ENCODE data around the gene ABL2.
A peak's percentile ranks its signal among the peaks of the same experiment; 100 is the strongest.
"Not testable (repeated sequence)": the region's sequence is repeated elsewhere in the genome, so short reads cannot be mapped to it uniquely, and the experiment has no call there.

Gene ABL2

DNA sequence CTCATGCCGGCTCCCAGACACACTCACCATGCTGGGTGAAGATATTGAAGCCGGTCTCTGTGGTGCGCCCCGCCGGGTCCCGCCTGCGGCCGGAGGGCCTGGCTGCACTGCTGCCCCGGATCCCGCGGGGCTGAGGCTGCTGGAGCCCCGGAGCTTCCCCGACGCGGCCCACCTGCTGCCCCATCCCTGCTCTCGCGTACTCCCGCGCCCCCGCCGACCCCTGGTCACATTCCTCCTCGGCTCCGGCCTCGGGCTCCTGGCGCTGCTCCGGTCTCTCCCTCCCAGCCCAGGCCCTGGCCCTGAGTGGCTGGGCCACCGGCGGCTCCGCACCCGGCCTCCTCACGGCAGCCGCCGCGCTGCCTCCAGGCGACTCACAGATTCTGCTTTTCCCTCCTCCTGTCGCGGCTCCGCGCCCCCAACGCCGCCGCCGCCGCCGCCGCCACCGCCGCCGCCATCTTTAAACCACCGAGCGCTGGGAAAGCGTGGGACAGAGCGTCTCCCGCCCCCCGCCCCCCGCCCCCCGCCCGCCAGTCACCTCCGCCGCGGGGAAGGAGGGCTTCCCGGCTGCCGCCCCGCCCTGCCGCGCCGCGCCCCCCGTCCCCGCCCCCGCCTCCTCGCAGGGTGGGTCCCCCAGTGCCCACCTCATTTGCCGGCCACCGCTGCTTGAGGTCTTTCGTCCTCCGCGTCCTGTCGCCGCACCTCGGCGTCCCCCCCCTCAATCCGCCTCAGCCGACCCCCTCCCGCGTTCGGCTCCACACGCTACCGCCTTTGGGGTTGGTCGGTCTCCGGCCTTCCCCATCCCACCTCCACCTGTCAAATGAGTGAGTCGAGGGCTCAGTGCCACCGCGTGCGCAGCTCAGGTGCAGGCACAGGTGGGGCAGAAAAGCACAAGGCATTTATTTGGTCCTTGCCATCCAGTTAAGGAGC is at the start of gene ABL2:
TSS of gene ABL2 (minus strand) at position 464 of the 927 bp plus-strand sequence. CDS start at position 184, 280 bp downstream.
- peak; percentile 53 to 68 for DNase-seq

DNA sequence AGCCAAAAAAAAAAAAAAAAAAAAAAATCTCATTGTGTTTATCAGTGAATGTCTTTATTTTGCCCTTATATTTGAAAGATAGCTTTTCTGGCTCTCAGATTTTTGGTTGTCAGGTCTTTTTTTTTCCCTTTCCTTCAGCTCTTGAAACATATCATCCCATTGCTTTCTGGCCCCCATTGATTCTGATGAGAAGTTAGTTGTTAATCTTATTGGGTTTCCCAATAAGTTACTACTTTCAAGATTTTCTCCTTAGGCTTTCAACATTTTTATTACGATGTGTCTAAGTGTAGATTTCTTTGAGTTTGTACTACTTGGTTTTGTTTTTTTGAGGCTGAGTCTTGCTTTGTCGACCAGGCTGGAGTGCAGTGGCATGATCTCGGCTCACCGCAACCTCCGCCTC is 49.4 kb upstream of the ABL2 start:
- no peak for DNase-seq

DNA sequence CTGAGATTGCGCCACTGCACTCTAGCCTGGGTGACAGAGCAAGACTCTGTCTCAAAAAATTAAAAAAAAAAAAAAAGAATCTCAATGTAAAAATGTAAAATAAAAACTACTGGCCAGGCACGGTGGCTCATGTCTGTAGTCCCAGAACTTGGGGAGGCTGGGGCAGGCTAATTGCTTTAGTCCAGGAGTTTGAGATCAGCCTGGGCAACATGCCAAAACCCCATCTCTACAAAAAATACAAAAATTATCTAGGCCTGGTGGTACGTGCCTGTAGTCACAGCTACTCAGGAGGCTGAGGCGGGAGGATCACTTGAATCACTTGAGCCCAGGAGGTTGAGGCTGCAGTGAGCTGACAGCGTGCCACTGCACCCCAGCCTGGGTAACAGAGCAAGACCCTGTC is 44.9 kb upstream of the ABL2 start:
- not testable (repeated sequence) for DNase-seq

DNA sequence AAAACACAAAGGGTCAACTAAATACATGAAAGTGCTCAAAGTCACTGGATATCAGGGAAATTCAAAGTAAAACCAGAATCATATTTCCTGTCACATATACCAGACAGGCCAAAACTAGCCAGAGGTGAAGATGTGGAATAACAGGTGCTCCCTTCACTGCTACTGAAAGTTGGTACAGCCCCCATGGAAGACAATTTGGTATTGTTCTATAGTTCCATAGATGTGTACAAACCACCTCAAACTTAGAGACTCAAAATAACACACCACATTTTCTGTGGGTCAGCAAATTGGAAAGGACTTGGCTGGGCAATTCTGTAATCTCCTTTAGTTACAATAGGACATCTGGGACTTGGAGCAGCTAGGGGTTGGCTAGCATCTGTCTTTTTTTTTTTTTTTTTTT is 39.6 kb upstream of the ABL2 start:
- no peak for DNase-seq

DNA sequence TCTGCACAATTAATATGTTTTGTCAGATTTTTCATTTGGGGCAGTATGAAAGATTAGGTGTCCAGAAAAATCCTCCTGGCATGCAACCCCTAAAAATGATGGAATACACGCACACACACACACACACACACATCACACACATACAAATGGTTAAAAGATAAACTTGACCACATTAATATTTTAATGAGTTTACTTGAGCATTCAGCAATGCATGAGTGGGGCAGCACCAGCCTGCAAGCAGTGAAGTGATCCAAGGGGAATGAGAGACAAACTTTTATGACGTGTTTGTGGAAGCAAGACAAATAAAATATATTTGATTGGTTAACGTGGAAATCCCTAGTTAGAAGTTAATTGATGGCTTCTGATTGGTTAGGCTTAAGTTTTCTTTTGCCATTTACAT is 35.0 kb upstream of the ABL2 start:
- no peak for DNase-seq

DNA sequence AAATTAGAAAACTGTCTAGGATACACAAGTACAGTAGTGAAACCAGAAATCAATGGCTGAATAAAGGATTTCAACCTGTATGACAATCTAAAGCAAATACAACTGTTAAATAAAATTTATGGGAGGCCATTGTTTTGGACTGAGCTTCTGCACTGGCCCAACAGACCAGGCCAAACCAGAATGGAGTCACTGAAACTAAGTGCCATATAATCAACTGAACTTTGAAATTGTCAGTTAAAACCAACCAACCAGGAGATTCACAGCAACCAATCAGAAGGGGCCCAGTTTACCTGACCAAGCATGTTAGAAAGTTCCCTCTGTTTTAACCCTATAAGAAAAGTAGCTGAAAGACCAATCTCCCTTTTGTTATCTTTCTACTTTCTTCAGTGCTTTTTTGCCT is 33.6 kb upstream of the ABL2 start:
- DNase-seq, result no peak

DNA sequence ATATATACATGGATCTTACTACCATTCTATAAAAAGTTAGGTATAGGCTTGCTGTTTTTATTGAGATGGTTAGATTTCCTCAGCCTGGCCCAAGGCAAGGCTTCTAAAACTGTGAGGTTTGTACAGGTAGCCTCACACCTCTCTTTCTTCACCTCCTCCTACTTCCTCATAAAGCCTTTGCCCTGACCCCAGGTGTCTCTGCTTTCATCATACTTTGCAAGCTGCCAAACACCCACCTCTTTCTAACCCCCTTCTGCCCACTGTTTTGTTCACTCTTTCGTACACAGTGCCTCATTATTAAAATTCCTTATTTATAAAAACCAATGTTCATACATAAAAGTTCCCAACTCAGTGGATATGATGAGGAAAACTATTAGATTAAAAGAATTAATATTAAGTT is 32.7 kb upstream of the ABL2 start:
- no peak for DNase-seq

DNA sequence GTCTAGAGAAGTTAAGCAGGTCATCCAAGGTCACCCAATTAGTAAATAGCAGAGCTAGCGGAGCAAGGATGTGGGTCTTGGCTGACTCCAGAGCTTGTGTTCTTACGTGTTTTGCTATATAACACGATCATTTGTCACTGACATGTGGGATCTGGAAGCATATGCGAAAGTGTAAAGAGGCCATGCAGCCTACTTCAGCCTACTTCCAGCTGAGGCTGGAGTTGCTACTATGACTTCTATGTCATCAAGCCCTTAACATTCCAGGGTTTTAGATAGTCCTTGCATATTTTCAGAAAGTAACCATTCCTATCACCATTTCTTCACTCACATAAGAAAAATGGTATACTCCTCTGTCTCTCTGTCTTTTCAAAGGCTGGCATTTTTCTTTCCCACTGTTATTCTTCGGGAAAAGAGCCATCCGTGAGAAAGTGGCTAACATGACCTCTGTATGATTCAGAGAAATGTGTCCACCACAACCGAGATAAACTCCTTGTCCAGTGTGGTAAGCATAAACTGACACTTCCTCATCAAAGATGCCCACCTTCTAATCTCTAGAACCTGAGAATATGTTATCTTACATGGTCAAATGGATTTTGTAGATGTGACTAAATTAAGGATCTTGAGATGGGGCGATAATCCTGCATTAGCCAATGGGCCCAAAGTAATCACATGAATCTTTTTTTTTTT is 24.0 kb upstream of the ABL2 start:
- no peak for DNase-seq

DNA sequence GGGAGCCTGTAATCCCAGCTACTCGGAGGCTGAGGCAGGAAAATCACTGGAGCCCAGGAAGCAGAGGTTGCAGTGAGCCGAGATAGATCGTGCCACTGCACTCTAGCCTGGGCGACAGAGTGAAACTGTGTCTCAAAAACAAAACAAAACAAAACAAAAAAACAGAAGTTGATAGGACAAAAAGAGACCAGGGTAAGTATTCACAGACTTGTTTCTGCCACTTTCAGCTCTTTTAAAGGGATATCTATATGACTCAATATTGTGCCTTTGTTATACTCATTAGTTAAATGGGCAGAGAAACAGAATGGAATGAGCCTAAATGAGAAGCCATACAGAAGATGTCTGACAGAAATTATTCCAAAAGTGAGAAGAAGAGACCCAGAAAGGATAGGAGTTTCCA is 23.1 kb upstream of the ABL2 start:
- no peak for DNase-seq

DNA sequence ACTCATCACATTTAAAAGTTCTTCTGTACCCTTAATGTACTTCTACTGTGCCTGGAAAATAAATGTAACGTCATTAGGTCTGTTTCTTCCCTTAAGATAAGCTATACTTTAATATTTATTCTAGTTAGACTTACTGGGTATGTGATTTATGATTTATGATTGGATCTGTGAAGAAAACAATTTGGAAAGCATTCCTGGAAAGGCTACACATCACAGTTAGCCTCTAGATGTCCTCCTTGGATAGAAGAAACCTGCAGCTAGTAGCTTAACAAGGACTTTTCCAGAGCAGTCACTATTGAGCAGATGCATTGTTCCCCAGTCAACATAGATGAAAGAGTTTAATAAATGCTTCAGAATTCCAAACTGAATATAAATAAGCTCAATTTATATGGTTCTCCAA is 22.2 kb upstream of the ABL2 start:
- no peak for DNase-seq

DNA sequence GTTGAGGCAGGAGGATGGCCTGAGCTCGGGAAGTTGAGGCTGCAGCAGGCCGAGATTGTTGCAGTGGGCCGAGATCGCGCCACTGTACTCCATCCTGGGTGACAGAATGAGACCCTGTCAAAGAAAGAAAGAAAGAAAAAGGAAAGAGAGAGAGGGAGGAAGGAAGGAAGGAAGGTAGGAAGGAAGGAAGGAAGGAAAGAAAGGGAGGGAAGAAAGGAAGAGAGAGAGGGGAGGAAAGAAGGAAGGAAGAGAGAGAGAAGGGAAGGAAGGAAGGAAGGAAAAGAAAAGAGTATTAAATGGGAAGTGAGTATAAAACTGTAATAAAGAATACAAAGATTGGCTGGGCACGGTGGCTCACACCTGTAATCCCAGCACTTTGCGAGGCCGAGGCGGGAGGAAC is 18.4 kb upstream of the ABL2 start:
- DNase-seq, result no peak

DNA sequence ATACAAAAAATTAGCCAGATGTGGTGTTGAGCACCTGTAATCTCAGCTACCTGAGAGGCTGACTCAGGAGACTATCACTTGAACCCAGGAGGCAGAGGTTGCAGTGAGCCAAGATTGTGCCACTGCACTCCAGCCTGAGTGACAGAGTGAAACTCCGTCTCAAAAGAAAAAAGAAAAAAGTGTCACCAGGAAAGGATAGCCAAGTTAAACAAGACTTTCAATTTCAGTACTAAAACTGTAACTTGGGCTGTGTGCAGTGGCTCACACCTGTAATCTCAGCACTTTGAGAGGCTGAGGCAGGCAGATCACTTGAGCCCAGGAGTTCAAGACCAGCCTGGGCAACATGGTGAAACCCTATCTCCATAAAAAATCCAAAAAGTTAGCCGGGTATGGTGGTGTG is 15.9 kb upstream of the ABL2 start:
- DNase-seq, result not testable (repeated sequence)

DNA sequence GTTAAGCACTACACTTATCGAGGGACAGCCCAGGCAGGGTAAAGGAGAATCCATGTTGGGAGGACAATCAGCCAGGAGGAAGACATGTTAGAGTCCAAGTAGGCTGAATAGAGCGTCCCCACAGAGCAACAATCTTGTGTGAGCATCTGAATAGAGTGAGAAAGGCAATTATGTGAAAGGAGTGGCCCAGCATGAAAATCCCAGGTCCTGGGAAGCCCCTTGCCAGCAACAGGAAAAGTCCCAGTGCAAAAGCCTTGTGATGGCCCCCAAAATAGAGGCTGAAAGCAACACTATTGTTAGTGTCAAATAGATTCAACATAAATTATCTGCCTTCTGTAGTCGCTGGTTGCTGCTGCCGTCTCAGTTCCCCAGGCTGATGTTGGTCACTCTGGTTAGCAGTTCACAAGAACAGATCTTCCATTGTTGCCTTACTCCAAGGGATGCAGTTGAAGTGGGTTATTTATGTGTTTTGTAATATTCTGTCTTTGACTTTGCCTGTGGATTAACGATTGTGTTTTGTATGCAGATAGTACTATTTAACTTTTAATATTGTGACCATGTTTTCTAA is 12.1 kb upstream of the ABL2 start:
- no peak for DNase-seq

DNA sequence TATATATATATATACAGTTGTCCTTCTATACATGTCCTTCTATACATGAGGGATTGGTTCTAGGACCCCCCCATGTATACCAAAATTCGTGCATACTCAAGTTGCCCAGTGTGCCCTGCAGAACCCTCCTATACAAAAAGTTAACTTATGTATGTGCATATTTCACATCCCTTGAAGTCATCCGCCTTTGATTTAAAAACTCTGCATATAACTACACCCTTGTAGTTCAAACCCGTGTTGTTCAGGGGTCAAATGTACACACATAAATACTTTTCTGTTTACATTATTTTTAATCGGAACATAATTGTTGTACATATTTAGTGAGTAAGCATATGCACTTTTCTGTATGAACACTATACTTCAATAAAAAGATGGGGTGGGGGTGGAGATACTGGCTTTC is 7.7 kb upstream of the ABL2 start:
- no peak for DNase-seq

DNA sequence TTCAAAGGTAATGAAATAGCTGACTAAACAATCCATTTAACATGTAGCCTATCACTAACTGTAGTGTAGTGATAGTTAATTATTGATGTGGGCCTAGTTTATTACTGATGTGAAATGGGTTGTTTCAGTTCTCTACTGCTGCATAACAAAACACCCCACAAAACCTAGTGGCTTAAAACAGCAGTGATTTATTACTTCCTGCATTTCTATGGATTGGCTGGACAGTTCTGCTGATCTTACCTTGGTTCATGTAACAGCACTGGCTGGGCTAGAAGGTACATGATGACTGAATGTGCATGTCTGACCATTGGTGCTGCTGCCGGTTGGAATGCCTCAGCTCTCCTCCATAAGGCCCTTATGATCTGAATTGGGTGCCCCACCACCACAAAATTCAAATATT is 5.4 kb upstream of the ABL2 start:
- no peak for DNase-seq

DNA sequence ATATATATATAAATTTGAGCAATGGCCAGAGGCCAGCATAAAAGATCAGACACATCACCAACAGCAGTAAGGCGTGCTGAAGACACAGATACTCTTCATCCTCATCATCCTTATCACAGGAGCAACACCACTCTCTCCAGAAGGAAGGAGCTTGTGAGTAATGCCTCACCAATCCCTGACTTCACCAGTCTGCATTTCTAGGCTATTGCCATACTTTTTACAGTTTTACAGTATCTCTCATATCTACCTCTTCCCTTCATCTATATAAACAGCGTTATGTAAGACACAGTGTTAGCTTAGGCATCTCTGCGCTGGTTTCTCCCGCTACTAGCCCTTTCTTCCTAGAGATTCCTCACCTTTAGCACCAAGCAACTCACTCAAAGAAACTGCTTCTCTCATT is 2.4 kb upstream of the ABL2 start:
- no peak for DNase-seq

DNA sequence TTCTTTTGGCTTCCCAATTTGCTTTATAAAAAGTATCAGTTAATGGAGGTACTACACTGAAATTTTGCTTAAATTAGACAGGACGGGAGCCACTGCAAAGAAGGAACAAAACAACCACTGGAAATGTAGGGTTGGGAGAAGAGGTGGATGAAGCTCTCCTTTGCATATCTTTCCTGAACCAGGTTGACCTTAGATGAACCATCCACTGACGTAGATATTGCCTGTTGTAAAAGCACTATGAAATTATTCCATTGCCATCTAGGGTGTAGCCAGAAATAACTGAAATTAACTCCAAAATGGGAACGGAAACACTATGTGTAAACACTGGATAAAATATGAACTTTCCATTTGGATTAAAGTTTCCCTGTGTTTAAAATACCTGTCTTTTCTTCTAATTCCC is 1.2 kb upstream of the ABL2 start:
- DNase-seq, result no peak

DNA sequence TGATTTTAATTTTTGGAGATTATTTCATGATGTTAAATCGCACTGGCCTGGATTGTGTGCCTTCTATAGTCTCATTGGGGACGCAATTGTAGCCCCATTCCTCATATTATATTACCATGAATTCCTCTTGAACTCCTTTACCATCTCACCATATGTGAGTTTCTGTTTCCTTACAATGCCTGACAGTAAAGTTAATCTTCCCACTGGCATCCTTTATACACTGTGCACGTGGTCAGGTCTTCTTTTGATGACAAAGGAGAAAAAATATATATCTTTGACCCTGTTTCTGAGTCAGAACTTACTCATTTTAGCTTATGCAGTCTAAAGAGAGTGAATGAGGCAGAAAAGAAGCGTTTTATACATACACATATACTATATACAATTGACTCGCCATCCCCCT is 774 bp upstream of the ABL2 start:
- no peak for DNase-seq

DNA sequence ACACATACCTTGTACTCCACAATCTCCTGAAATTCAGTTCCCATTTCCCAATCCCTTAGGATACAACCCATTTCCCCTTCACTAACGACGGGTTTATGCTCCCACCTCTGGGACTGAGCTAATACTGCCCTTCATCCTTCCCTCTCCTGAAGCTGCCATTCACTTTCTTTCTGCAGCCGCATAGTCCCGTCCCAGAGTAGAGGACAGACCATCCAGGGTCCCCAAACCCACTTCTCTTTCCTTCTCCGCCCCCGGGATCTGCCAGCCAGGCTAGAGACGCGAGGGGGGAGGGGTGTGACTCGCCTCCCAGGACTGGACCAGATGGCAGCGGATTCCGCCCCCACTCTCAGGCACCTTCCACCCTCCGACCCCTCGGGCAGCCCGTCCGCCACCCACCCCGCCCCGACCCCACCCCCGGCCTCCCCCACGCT is 679 bp downstream of the ABL2 start:
- peak; percentile 47 to 60 for DNase-seq

DNA sequence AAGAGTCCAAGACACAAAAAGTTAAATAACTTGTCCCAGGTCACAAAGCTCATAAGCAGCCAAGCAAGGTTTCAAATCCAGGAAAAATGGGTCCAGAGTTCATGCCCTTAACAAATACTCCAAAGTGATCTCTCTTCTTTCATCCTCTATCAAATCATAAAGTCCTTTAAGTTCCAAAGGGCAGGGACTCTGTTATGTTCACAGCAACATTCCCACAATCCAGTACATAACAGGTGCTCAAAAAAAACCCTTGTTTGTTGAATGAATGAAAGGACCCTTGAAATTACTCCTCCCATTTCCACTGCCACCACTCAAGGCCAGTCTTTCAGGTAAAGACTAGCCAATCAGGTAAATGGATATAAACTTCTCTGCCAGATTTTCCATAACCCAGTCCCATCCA is 2.7 kb downstream of the ABL2 start:
- DNase-seq, result no peak

DNA sequence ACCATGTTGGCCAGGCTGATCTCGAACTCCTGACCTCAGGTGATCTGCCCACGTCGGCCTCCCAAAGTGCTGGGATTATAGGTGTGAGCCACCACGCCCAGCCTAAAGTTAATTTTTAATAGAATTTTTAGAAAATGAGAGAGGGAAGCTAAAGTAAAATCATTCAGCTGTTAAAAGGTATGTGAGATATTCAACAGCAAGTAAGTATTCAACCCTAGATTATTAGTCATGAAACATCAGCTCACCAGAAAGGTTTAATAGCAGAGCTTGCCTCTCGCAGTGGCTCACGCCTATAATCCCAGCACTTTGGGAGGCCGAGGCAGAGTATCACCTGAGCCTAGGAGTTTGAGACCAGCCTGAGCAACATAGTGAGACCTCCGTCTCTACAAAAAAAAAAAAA is 5.0 kb downstream of the ABL2 start:
- DNase-seq, result not testable (repeated sequence)

DNA sequence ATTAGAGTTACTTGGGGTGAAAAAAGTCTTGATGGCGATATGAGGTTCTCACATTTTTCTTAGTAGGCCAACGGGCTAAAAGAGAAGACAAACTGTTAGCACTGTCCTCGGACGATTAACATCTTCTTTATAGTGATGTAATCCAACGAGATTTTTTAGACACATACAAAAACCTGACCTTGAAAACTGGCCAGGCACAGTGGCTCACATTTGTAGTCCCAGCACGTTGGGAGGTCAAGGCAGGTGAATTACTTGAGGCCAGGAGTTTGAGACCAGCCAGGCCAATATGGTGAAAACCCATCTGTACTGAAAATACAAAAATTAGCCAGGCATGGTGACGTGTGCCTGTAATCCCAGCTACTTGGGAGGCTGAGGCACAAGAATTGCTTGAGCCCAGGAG is 8.4 kb downstream of the ABL2 start:
- not testable (repeated sequence) for DNase-seq

DNA sequence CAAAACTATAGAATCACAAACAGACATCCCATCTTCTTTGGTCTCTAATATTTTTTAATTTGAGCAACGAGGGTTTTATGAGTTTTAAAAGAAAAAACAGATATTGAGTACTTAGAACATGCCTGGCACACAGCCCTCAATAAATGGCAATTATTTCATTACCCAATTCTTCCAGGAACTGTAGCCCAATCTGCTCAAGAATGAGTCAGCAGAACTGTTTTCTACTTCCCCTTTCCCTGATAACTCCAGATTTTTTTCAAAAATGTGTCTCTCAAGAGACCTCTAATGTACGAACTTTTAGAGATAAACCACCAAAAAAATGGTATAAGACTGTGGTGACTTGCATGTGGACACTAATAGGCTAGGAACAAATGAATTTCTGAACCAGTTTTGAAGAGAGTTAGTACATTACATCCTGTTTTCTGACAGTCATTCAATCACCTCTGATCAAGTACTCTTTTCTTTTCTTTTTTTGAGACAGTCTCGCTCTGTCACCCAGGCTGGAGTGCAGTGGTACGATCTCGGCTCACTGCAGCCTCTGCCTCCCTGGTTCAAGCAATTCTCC is 11.5 kb downstream of the ABL2 start:
- no peak for DNase-seq

DNA sequence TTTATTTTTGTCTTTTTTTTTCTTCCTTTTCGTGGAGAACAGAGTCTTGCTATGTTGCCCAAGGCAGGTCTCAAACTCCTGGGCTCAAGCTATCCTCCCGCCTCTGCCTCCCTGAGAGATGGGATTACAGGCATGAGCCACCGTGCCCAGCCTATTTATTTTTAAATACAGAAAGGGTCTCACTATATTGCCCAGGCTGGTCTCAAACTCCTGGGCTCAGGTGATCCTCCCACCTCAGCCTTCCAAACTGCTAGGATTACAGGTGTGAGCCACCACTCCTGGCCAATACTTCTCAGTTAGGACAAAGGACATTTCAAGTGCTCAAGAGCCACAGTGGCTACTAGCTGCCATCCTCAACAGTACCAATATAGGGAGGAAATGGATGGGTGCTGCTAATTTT is 16.2 kb downstream of the ABL2 start:
- DNase-seq, result not testable (repeated sequence)

Data from activated T-cell treated with anti-CD3 and anti-CD28 coated beads, Interleukin-2, amount 50 U/mL, for 48 hours (primary cell).